HG03442 (cell line): ENCODE data around the gene CACNB1.
A peak's percentile ranks its signal among the peaks of the same experiment; 100 is the strongest.

ENCODE experiments used
- ATAC-seq: cut with Tn5 transposase; IDR thresholded peaks from one replicate; pipeline ENCODE4 v1.9.1; 2021; ENCODE audit warnings: mild to moderate bottlenecking, moderate library complexity; ENCODE audit not compliant: unreplicated experiment

The CACNB1 gene

GRCh38 chr17:39153599-39154051 is 43.8 kb downstream of the CACNB1 start:
- peak; percentile 35 for ATAC-seq

DNA sequence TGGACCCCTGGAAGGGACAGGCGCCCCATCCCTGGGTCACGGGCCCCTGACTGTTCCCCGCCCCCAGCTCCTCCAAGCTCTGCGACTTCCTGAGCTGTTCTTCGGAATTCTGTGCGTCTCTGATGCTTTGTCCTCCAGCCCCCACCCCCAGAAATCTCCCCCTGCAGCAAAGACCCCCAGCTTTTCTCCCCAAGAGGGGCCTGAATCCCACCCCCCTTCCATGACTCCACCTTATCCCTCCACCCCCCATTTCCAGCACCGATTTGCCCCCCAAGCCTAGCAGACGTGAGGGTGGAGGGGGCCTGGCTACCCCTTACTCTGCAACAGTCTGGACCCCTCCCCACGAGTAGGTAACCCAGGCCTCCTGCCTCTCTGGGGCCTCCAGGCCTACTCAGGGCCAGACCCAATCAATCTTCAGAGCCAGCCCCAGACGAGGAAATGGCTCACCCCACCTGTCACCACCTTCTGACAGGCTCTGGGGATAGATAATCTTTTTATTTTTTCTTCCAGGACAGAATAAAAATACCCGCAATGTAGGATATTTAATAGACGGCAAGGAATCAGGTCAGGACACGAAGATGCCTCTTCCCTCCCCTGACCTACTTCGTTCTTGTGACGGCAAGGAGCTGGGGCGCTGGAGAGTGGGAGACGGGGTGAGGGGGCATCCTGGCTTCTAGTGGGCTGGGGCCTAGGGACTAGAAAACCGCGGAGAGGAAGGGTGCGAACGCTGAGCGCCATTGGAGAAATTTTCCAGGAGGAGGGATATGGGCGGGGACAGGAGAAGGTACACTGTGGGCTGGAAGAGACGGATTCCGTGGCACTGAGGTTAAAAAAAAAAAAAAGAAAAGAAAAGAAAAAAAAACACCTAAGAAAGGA is 45.3 kb downstream of the CACNB1 start:
- ATAC-seq: no peak

GRCh38 chr17:39151150-39151942 is 46.1 kb downstream of the CACNB1 start, which contains the start of gene PLXDC1:
Gene PLXDC1, minus strand, starts transcription at chr17:39151637. Its CDS starts 200 bp downstream, at chr17:39151437.
- no peak for ATAC-seq

DNA sequence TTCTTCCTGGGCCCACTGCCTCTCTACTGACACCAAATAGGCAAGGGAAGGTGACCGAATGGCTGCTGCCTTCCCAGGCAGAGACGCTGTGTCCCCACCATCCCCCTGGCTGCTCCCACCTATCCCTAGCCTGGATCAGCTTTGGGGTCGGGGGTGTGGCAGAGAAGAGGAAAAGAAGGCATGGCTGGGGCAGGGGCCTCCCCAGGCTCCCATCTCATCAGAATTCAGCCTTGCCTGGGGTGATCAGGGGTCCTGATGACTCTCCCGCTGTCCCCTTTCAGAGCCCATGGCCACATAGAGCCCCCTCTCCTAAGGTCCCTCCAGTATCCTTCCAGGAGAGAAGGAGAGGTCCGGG is 46.7 kb downstream of the CACNB1 start:
- ATAC-seq: no peak

DNA sequence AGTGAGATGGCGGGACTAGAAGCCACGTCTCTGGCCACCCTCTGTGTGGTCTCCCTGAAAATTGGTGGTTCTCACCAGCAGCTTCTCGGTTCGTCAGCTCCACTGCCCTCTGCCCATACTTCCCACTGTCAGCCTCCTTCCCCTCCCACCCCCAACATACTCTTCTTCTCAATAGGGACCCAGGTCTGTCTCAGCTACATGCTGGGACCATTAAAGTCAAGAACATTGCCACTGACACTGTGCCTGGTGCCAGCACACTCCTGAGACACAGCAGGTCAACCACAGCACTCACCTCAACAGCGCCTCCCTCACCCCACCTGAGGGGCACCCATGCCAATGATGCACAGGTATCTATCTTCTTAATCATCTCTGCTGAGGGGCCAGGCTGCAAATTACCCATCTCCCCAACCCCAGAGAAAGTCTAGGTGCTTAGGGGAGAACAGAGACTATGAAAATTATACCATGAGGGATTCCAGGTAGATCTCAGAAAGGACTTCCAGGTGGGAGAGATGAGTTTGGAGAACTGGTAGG is 47.3 kb downstream of the CACNB1 start:
- ATAC-seq: no peak

- ATAC-seq: no peak
Measured at GRCh38 chr17:39147221-39148185, 50.0 kb downstream of the CACNB1 start.

DNA sequence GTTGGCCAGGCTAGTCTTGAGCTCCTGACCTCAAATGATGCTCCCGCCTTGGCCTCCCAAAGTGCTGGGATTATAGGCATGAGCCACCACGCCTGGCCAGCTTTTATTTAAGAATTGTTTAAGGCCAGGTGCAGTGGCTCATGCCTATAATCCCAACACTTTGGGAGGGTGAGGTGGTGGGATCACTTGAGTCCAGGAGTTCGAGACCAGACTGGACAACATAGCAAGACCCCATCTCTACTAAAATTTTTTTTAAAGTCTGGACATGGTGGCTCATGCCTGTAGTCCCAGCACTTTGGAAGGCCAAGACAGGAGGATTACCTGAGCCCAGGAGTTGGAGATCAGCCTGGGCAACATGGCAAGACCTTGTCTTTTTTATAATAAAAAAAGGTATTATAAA is 51.2 kb downstream of the CACNB1 start:
- ATAC-seq: no peak

- no peak for ATAC-seq
Measured at GRCh38 chr17:39145143-39145542, 52.3 kb downstream of the CACNB1 start.

GRCh38 chr17:39144416-39144840 is 53.0 kb downstream of the CACNB1 start:
- ATAC-seq: no peak

GRCh38 chr17:39143552-39144093 is 53.8 kb downstream of the CACNB1 start:
- no peak for ATAC-seq

DNA sequence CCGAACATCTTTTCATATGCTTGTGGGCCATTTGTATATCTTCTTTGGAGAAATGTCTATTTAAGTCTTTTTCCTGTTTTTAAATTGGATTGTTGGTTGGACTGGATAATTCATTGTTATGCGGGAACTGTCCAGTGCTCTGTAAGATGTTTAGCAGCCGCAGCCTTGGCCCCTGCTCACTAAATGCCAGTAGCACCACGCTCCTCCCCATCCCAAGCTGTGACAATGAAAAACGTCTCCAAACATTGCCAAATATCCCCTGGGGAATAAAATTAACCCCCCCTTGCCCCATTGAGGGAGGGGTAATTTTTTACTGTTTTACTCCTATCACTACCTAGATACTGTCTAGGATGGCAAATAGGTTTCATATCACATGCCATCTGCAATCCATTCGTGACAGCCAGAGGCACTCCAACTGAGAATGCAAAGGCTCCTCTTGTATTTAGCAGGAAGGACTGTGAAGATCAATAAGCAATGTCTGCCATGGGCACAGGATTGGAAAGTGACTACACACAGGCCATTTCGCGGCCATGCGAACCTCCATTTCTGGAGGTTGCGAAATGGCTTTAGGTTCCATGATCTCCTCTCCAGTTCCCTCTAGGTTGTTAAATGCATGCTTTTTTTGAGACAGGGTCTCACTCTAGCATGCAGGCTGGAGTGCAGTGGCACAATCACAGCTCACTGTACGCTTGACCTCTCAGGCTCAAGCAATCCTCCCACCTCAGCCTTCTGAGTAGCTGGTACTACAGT is 55.4 kb downstream of the CACNB1 start:
- ATAC-seq: no peak

- no peak for ATAC-seq
Measured at GRCh38 chr17:39141294-39141693, 56.2 kb downstream of the CACNB1 start.

DNA sequence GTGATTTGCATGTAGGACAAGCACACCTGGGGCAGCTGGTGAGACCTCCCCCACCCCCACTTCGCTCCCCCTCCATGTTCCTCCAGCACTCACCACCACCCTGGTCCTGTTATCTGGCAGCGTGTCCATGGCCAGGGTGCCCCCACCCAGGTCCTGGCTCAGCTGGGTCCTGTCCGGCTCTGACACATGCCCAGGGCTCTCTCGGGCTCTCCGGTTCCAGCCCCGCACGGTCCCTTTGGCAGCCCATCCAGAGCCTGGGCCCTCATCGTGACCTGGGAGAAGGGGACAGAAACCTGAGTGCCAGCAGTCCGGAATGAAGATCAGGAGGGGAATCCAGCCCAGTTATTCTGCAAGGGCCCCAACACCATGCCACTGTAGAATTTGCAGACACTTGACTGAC is 57.9 kb downstream of the CACNB1 start:
- no peak for ATAC-seq

DNA sequence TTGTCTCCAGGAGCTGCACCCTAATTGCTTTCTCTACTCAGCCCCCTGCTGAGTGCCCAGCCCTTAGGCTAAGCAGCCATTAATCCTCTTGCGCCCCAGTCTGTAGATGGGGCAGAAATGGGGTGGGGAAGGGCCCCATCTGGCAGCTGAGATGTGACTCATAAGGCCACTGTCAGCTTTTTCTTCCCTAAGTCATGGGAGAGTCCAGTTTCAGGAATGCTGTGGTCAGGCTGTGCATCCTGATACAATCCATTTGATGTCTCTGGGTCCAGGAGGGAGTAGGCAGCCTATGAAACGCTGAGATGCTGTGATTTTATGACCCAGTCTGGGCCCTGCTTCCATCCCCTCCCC is 58.3 kb downstream of the CACNB1 start:
- ATAC-seq: no peak

GRCh38 chr17:39138431-39139160 is 58.9 kb downstream of the CACNB1 start:
- ATAC-seq: no peak

DNA sequence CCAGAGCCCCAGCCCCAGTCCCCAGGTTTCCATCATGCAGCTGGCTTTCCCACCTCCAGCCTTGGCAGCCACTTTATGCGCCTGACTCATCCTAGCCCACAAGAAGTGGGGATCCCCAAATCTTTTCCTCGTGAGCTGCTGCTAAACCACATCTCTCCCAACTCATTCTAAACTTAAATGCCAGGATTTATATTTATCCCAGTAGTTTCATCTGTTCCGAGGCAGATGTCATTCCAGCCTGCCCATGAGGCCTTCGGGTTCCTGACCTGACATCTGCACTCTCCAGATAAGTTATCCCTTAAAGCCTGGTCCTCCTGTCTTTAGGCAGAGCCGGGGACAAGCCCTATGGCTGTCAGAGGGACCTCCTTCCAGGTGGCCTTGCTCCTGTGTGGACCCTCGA is 62.6 kb downstream of the CACNB1 start:
- no peak for ATAC-seq

GRCh38 chr17:39132192-39132610 is 65.3 kb downstream of the CACNB1 start:
- ATAC-seq: no peak

GRCh38 chr17:39131616-39132015 is 65.9 kb downstream of the CACNB1 start:
- no peak for ATAC-seq

- no peak for ATAC-seq
Measured at GRCh38 chr17:39130205-39130604, 67.3 kb downstream of the CACNB1 start.
